DOHH2 (cell line): ENCODE results near the gene SOBP.

ENCODE experiments used
- EZH2phosphoT487 ChIP-seq: fragments of 200-600 bp; sonication (generic); IDR thresholded peaks from 2 replicates; pipeline ENCODE4 v1.6.1; 2017; ENCODE audit warnings: borderline replicate concordance, mild to moderate bottlenecking, antibody characterized with exemption, low read length, moderate library complexity, mixed read lengths
- TF ChIP-seq, protein P1 (sequence below): fragments of 200-600 bp; sonication (generic); IDR thresholded peaks from one replicate; pipeline ENCODE4 v1.5.1; 2014; ENCODE audit warnings: antibody characterized with exemption, mild to moderate bottlenecking, low read depth, low read length; ENCODE audit not compliant: poor library complexity, severe bottlenecking

DNA sequence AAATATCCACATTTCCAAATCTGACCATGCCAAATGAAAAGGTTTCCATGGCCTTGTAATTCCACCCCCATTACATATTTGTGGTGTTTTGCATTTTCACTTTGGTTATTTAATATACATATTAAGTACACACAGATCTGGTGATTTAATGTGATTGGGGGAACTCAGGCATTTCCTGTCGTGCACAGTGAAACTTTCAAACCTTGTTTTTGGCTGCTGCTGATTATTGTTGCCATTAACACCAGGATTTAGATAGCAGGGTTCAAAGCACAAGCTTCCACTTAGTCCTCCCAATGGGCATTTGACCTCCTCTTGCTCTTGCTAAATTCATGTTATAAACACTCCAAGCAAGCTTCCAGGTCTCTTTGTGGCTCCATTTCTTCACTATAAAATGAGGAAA is 166.5 kb downstream of the SOBP start:
- TF ChIP-seq, protein P1, sequence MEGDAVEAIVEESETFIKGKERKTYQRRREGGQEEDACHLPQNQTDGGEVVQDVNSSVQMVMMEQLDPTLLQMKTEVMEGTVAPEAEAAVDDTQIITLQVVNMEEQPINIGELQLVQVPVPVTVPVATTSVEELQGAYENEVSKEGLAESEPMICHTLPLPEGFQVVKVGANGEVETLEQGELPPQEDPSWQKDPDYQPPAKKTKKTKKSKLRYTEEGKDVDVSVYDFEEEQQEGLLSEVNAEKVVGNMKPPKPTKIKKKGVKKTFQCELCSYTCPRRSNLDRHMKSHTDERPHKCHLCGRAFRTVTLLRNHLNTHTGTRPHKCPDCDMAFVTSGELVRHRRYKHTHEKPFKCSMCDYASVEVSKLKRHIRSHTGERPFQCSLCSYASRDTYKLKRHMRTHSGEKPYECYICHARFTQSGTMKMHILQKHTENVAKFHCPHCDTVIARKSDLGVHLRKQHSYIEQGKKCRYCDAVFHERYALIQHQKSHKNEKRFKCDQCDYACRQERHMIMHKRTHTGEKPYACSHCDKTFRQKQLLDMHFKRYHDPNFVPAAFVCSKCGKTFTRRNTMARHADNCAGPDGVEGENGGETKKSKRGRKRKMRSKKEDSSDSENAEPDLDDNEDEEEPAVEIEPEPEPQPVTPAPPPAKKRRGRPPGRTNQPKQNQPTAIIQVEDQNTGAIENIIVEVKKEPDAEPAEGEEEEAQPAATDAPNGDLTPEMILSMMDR, result no peak
- no peak for TF ChIP-seq EZH2phosphoT487
